ENCODE results near the gene CTCF. TPM values are rescaled to one million over a fixed set of nuclear protein-coding genes. Genes with fewer than 3 reads are reported as not detected.

CTCF gene
- total and polyA plus RNA-seq, 4 donors: 10.1 to 35.3 (median 15.5) TPM

DNA sequence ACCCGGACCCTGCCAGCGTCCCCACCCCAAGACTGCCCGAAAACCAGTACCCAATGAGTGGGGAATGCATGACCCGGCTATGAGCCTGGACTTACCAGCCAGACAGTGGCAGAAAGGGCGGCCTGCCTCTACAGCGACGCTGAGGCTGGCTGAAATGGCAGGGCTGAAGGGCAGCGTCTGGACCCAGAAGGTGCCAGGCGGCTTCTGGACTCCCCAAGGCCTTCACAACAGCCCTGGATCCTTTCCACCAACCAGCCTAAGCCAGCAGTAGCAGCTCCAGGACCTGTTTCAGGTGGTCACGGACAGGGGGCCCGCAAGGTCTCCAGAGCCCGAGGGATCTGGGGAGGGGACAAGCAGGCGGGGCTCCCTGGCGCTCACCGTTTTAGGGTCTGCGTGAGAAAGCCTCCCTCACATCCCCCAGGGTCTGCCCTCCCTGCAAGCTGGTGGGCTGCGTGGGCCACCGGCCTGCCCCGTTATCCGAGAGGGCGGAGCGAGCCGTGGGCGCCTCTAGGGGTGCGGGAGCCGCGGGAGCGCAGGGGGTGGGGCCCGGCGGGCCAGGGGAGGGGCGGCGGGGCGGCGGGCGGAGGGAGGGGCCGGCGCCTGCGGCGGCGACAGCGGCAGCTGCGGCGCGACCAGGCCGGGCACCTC is 34.0 kb upstream of the CTCF start, which contains the start of gene RIPOR1:
Gene RIPOR1, plus strand, starts transcription at position 608 of the 648 bp plus-strand sequence. CDS start 9,618 bp downstream, outside the sequence.
- no peaks in the 10 kb centered on the region for H3K27me3 ChIP-seq (ENCODE audit: control insufficient read depth in 4 of 4, insufficient read depth in 4 of 4, low read length in 3 of 4)
- H3K9ac ChIP-seq (ENCODE audit: low read depth in 1 of 2, low read length in 2 of 2): peak within 1 kb of the TSS; percentile 61 to 64
- peak within 1 kb of the TSS; percentile 80 to 87 for H3K27ac ChIP-seq (ENCODE audit: low read depth in 1 of 2, low read length in 2 of 2)
- TF ChIP-seq SP1 (IDR thresholded peaks at IDR 0.05): peak; percentile 16
- TF ChIP-seq HNF4A (conservative IDR thresholded peaks at IDR 0.05): peak in 1 of 2 donors; percentile 9
- TF ChIP-seq, protein P1, sequence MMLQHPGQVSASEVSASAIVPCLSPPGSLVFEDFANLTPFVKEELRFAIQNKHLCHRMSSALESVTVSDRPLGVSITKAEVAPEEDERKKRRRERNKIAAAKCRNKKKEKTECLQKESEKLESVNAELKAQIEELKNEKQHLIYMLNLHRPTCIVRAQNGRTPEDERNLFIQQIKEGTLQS (IDR thresholded peaks at IDR 0.05): no peak
- peak; percentile 74 for DNase-seq (ENCODE audit: low spot score)
- no peaks in the 10 kb centered on the region for H3K36me3 ChIP-seq (ENCODE audit: control insufficient read depth in 4 of 4, insufficient read depth in 3 of 4, low read depth in 1 of 4, low read length in 3 of 4)
- no peaks in the 10 kb centered on the region for H3K9me3 ChIP-seq (ENCODE audit: control insufficient read depth in 4 of 4, low read length in 3 of 4)
- H3K4me3 ChIP-seq (ENCODE audit: low read depth in 1 of 3, low read length in 3 of 3): peak within 1 kb of the TSS; percentile 69 to 83 (median 71)
- H3K4me1 ChIP-seq (ENCODE audit: control insufficient read depth in 4 of 4, insufficient read depth in 4 of 4, low read length in 3 of 4): peaks cover 10 to 53% (median 43%) of the 10 kb centered on the region in 4 donors
- WGBS: 9% methylated on average over 45 of the region's 45 CpGs

DNA sequence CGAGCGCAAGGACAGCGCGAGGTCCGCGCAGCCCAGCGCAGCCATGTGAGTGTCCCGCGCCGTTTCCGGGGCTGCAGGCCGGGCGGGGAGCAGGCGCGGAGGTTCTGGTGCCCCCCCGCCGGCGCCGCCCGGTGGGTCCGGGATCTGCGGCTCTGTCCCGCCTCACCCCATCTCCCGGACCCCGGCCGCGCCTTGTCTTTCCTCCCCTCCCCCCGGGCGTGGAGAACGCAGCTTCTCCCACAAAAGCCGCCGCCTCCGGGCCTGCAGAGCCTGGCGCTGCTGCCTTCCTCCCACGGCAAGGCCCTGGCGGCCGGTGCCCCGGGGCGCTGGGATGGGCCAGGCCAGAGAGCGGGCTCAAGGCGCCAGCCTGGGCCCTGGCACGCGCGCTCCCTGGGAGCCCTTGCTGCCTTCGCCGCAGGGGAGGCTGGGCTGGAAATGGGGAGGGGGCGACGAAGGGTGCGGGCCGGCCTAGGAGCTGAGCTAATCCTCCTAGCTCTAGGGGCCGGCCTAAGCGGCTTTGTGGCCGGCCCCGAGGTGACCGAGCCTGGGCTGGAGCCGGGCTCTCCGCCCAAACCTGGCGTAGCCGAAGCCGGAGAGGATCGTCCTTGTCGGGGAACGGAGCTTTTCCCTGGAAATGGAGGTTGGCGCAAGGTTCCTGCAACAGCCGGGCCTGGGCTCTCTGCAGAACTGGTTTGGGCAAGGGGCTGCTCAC is 33.3 kb upstream of the CTCF start:
- no peaks in the 10 kb centered on the region for H3K9me3 ChIP-seq (ENCODE audit: control insufficient read depth in 4 of 4, low read length in 3 of 4)
- no peaks in the 10 kb centered on the region for H3K36me3 ChIP-seq (ENCODE audit: control insufficient read depth in 4 of 4, insufficient read depth in 3 of 4, low read depth in 1 of 4, low read length in 3 of 4)
- 1% methylated on average over 65 of the region's 65 CpGs for WGBS
- H3K4me3 ChIP-seq (ENCODE audit: low read depth in 1 of 3, low read length in 3 of 3): peak overlapping the region; percentile 69 to 83 (median 71)
- peak; percentile 53 for DNase-seq (ENCODE audit: low spot score)
- H3K4me1 ChIP-seq (ENCODE audit: control insufficient read depth in 4 of 4, insufficient read depth in 4 of 4, low read length in 3 of 4): peaks cover 10 to 49% (median 40%) of the 10 kb centered on the region in 4 donors
- TF ChIP-seq HNF4G (IDR thresholded peaks at IDR 0.05) (no peak), YY1 (IDR thresholded peaks at IDR 0.05) (no peak), HNF4A (conservative IDR thresholded peaks at IDR 0.05) (no peak), TAF1 (conservative IDR thresholded peaks at IDR 0.05) (no peak), GABPA (IDR thresholded peaks at IDR 0.05 in 1 of 2, conservative IDR thresholded peaks at IDR 0.05 in 1 of 2) (no peak), RAD21 (IDR thresholded peaks at IDR 0.05) (no peak), FOXA2 (IDR thresholded peaks at IDR 0.05) (no peak), EGR1 (IDR thresholded peaks at IDR 0.05; ENCODE audit: low read depth in 2 of 2) (no peak), SP1 (IDR thresholded peaks at IDR 0.05) (no peak)
- TF ChIP-seq, protein P2, sequence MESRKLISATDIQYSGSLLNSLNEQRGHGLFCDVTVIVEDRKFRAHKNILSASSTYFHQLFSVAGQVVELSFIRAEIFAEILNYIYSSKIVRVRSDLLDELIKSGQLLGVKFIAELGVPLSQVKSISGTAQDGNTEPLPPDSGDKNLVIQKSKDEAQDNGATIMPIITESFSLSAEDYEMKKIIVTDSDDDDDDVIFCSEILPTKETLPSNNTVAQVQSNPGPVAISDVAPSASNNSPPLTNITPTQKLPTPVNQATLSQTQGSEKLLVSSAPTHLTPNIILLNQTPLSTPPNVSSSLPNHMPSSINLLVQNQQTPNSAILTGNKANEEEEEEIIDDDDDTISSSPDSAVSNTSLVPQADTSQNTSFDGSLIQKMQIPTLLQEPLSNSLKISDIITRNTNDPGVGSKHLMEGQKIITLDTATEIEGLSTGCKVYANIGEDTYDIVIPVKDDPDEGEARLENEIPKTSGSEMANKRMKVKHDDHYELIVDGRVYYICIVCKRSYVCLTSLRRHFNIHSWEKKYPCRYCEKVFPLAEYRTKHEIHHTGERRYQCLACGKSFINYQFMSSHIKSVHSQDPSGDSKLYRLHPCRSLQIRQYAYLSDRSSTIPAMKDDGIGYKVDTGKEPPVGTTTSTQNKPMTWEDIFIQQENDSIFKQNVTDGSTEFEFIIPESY (IDR thresholded peaks at IDR 0.05): no peak
- TF ChIP-seq, protein P3, sequence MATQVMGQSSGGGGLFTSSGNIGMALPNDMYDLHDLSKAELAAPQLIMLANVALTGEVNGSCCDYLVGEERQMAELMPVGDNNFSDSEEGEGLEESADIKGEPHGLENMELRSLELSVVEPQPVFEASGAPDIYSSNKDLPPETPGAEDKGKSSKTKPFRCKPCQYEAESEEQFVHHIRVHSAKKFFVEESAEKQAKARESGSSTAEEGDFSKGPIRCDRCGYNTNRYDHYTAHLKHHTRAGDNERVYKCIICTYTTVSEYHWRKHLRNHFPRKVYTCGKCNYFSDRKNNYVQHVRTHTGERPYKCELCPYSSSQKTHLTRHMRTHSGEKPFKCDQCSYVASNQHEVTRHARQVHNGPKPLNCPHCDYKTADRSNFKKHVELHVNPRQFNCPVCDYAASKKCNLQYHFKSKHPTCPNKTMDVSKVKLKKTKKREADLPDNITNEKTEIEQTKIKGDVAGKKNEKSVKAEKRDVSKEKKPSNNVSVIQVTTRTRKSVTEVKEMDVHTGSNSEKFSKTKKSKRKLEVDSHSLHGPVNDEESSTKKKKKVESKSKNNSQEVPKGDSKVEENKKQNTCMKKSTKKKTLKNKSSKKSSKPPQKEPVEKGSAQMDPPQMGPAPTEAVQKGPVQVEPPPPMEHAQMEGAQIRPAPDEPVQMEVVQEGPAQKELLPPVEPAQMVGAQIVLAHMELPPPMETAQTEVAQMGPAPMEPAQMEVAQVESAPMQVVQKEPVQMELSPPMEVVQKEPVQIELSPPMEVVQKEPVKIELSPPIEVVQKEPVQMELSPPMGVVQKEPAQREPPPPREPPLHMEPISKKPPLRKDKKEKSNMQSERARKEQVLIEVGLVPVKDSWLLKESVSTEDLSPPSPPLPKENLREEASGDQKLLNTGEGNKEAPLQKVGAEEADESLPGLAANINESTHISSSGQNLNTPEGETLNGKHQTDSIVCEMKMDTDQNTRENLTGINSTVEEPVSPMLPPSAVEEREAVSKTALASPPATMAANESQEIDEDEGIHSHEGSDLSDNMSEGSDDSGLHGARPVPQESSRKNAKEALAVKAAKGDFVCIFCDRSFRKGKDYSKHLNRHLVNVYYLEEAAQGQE (IDR thresholded peaks at IDR 0.05): no peak
- TF ChIP-seq, protein P1 (IDR thresholded peaks at IDR 0.05): no peak
- TF ChIP-seq, protein P4, sequence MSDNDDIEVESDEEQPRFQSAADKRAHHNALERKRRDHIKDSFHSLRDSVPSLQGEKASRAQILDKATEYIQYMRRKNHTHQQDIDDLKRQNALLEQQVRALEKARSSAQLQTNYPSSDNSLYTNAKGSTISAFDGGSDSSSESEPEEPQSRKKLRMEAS (IDR thresholded peaks at IDR 0.05): no peak
- H3K9ac ChIP-seq (ENCODE audit: low read depth in 1 of 2, low read length in 2 of 2): peak overlapping the region; percentile 61 to 64
- peak overlapping the region; percentile 66 to 87 for H3K27ac ChIP-seq (ENCODE audit: low read depth in 1 of 2, low read length in 2 of 2)
- no peaks in the 10 kb centered on the region for H3K27me3 ChIP-seq (ENCODE audit: control insufficient read depth in 4 of 4, insufficient read depth in 4 of 4, low read length in 3 of 4)
